ENCODE data around the gene PKD2L1. TPM values are rescaled to one million over a fixed set of nuclear protein-coding genes. Genes with fewer than 3 reads are reported as not detected.
A peak's percentile ranks its signal among the peaks of the same experiment; 100 is the strongest.
"Not testable (repeated sequence)": the region's sequence is repeated elsewhere in the genome, so short reads cannot be mapped to it uniquely, and the experiment has no call there.

Gene PKD2L1
- polyA plus RNA-seq, 1 donor from 2014 or later: not detected

DNA sequence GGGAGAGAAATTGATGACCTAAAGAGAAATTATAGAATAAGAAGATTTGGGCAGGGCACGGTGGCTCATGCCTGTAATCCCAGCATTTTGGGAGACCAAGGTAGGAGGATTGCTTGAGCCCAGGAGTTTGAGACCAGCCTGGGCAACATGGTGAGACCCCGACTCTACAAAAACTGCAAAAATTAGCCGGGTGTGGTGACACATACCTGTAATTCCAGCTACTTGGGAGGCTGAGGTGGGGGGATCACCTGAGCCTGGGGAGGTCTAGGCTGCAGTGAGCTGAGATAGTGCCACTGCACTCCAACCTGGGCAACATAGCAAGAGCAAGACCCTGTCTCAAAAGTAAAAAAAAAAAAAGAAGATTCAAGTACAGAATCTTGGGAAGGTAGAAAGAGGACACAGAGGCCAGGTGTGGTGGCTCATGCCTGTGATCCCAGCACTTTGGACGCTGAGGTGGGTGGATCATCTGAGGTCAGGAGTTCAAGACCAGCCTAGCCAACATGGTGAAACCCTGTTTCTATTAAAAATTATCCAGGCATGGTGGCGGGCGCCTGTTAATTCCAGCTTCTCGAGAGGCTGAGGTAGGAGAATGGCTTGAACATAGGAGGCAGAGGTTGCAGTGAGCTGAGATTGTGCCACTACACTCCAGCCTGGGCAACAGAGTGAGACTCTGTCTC lies 44.8 kb upstream of the PKD2L1 start:
- not testable (repeated sequence) for H3K36me3 ChIP-seq (ENCODE audit: insufficient read depth, low read length); H2AFZ ChIP-seq (ENCODE audit: low read depth, low read length); H3K27me3 ChIP-seq (ENCODE audit: insufficient read depth, low read depth, low read length); H3F3A ChIP-seq (ENCODE audit: insufficient read depth, low read length, poor library complexity, severe bottlenecking); H3K9me3 ChIP-seq (ENCODE audit: low read length); H4K20me1 ChIP-seq (ENCODE audit: insufficient read depth); H3K9me2 ChIP-seq (ENCODE audit: insufficient read depth, low read length)
- H3K4me2 ChIP-seq (ENCODE audit: low read length): peak overlapping the region; percentile 98
- H3K27ac ChIP-seq (ENCODE audit: low read length): peak overlapping the region; percentile 90
- peak overlapping the region; percentile 78 for H3K4me3 ChIP-seq (ENCODE audit: low read length)
- peaks cover 10% of the 10 kb centered on the region for H3K79me2 ChIP-seq (replicated peaks; ENCODE audit: insufficient read depth, low read length)
- H3K9ac ChIP-seq (ENCODE audit: low read length): peak overlapping the region; percentile 84

GRCh38 chr10:100374200-100374655 lies 44.2 kb upstream of the PKD2L1 start:
- Histone ChIP-seq H3K36me3 (ENCODE audit: insufficient read depth, low read length) (no peaks in the 10 kb centered on the region), H3K4me3 (ENCODE audit: low read length) (peak overlapping the region; percentile 78), H3K9ac (ENCODE audit: low read length) (peak overlapping the region; percentile 84), H3K79me2 (replicated peaks; ENCODE audit: insufficient read depth, low read length) (peaks cover 10% of the 10 kb centered on the region), H3K27ac (ENCODE audit: low read length) (peak overlapping the region; percentile 90), H3K9me3 (ENCODE audit: low read length) (no peaks in the 10 kb centered on the region), H3K27me3 (ENCODE audit: insufficient read depth, low read depth, low read length) (no peaks in the 10 kb centered on the region), H2AFZ (ENCODE audit: low read depth, low read length) (peak overlapping the region; percentile 80), H3K9me2 (ENCODE audit: insufficient read depth, low read length) (no peaks in the 10 kb centered on the region), H3F3A (ENCODE audit: insufficient read depth, low read length, poor library complexity, severe bottlenecking) (peaks cover 6% of the 10 kb centered on the region), H3K4me2 (ENCODE audit: low read length) (peak overlapping the region; percentile 98), H4K20me1 (ENCODE audit: insufficient read depth) (no peaks in the 10 kb centered on the region)
- TF ChIP-seq EP300 (conservative IDR thresholded peaks at IDR 0.05; ENCODE audit: poor library complexity, severe bottlenecking) (no peak), POLR2AphosphoS5 (IDR thresholded peaks at IDR 0.05) (no peak), MXI1 (conservative IDR thresholded peaks at IDR 0.05; ENCODE audit: poor library complexity, severe bottlenecking) (no peak), TAF1 (IDR thresholded peaks at IDR 0.05; ENCODE audit: low read depth) (no peak), EZH2 (IDR thresholded peaks at IDR 0.05; ENCODE audit: borderline replicate concordance, insufficient read depth, low read length, poor library complexity, severe bottlenecking) (no peak), SMC3 (conservative IDR thresholded peaks at IDR 0.05; ENCODE audit: poor library complexity) (no peak), RAD21 (conservative IDR thresholded peaks at IDR 0.05) (no peak)
- TF ChIP-seq, protein P1, sequence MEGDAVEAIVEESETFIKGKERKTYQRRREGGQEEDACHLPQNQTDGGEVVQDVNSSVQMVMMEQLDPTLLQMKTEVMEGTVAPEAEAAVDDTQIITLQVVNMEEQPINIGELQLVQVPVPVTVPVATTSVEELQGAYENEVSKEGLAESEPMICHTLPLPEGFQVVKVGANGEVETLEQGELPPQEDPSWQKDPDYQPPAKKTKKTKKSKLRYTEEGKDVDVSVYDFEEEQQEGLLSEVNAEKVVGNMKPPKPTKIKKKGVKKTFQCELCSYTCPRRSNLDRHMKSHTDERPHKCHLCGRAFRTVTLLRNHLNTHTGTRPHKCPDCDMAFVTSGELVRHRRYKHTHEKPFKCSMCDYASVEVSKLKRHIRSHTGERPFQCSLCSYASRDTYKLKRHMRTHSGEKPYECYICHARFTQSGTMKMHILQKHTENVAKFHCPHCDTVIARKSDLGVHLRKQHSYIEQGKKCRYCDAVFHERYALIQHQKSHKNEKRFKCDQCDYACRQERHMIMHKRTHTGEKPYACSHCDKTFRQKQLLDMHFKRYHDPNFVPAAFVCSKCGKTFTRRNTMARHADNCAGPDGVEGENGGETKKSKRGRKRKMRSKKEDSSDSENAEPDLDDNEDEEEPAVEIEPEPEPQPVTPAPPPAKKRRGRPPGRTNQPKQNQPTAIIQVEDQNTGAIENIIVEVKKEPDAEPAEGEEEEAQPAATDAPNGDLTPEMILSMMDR (IDR thresholded peaks at IDR 0.05; ENCODE audit: poor library complexity, severe bottlenecking): no peak
- TF ChIP-seq, protein P2, sequence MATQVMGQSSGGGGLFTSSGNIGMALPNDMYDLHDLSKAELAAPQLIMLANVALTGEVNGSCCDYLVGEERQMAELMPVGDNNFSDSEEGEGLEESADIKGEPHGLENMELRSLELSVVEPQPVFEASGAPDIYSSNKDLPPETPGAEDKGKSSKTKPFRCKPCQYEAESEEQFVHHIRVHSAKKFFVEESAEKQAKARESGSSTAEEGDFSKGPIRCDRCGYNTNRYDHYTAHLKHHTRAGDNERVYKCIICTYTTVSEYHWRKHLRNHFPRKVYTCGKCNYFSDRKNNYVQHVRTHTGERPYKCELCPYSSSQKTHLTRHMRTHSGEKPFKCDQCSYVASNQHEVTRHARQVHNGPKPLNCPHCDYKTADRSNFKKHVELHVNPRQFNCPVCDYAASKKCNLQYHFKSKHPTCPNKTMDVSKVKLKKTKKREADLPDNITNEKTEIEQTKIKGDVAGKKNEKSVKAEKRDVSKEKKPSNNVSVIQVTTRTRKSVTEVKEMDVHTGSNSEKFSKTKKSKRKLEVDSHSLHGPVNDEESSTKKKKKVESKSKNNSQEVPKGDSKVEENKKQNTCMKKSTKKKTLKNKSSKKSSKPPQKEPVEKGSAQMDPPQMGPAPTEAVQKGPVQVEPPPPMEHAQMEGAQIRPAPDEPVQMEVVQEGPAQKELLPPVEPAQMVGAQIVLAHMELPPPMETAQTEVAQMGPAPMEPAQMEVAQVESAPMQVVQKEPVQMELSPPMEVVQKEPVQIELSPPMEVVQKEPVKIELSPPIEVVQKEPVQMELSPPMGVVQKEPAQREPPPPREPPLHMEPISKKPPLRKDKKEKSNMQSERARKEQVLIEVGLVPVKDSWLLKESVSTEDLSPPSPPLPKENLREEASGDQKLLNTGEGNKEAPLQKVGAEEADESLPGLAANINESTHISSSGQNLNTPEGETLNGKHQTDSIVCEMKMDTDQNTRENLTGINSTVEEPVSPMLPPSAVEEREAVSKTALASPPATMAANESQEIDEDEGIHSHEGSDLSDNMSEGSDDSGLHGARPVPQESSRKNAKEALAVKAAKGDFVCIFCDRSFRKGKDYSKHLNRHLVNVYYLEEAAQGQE (IDR thresholded peaks at IDR 0.05; ENCODE audit: borderline replicate concordance): no peak
